IPS-15b (cell line): ENCODE results near the gene RNF26.
A peak's percentile ranks its signal among the peaks of the same experiment; 100 is the strongest.
"Not testable (repeated sequence)": the region's sequence is repeated elsewhere in the genome, so short reads cannot be mapped to it uniquely, and the experiment has no call there.

Experiments
- H3K27me3 ChIP-seq: one replicate; pipeline ENCODE4 v1.6.1; 2013; ENCODE audit warnings: low read length; ENCODE audit not compliant: control insufficient read depth, insufficient read depth
- H3K36me3 ChIP-seq: one replicate; pipeline ENCODE4 v1.6.1; 2013; ENCODE audit warnings: low read length; ENCODE audit not compliant: control insufficient read depth, insufficient read depth
- H3K4me1 ChIP-seq: one replicate; pipeline ENCODE4 v1.6.1; 2013; ENCODE audit warnings: mild to moderate bottlenecking, low read length; ENCODE audit not compliant: control insufficient read depth, insufficient read depth
- H3K4me3 ChIP-seq: one replicate; pipeline ENCODE4 v1.5.1; 2013; ENCODE audit warnings: low read depth, low read length
- H3K9ac ChIP-seq: one replicate; pipeline ENCODE4 v1.6.1; 2013; ENCODE audit warnings: low read depth, mild to moderate bottlenecking, low read length
- H3K9me3 ChIP-seq: one replicate; pipeline ENCODE4 v1.6.1; 2013; ENCODE audit warnings: mild to moderate bottlenecking, low read length; ENCODE audit not compliant: control insufficient read depth, insufficient read depth

RNF26 gene

DNA sequence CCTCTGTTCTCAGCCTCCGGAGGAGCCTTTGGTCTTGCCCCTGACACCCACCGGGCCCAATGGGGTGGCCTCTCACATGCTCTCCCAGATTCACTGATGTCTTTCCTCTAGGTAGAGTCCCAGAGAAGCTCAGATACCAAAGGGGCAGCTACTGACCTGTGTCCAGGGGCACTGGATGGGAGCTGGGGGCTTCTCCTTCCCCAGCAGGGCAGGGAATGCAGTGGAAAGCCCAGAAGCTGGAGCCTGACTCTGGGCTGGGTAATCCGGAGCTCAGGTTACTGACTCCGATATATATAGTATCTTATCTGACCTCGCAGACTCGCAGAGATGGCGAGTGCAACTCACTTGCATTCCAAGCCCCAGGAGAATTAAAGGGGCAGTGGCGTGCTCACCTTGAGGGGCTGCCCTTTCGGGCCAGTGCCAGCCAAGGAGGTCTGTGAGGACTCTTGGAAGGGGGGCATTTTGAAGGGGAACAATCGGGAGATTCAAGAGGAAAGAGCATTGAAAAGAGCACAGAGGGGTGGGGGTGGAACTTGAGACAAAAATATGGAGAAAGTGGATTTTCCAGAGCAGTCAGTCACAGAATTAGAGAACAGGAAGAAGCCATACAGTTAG, 44.6 kb downstream of the RNF26 start:
- Histone ChIP-seq H3K36me3 (no peaks in the 10 kb centered on the region), H3K4me1 (peaks cover 35% of the 10 kb centered on the region), H3K9me3 (no peaks in the 10 kb centered on the region), H3K4me3 (peak overlapping the region; percentile 28), H3K9ac (no peak overlapping the region), H3K27me3 (peaks cover 34% of the 10 kb centered on the region)

- H3K4me3 ChIP-seq: peak overlapping the region; percentile 82
- no peaks in the 10 kb centered on the region for H3K9me3 ChIP-seq
- no peak overlapping the region for H3K9ac ChIP-seq
- H3K4me1 ChIP-seq: peaks cover 30% of the 10 kb centered on the region
- H3K36me3 ChIP-seq: no peaks in the 10 kb centered on the region
- peaks cover 38% of the 10 kb centered on the region for H3K27me3 ChIP-seq
Measured at GRCh38 chr11:119380160-119380826, 46.0 kb downstream of the RNF26 start.

DNA sequence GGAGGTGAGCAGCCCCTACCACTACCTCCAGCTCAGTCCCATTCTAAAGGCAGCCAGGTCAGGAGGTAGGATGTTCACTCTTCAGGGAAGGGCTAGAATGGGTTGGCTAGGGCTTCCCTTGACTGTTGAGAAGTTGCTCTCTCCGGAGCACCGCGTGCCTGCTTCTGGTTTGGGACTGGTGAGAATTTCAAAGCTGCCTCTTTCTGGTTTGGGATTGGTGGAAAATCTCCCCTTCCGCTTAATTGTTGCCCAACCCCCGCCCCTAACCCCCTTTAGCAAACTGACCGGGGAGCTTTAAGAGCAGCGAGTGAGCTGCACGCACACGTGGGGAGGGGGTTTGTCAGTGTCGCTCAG, 46.5 kb downstream of the RNF26 start:
- H3K9me3 ChIP-seq: no peaks in the 10 kb centered on the region
- no peaks in the 10 kb centered on the region for H3K36me3 ChIP-seq
- H3K9ac ChIP-seq: no peak overlapping the region
- H3K27me3 ChIP-seq: peaks cover 38% of the 10 kb centered on the region
- peak overlapping the region; percentile 82 for H3K4me3 ChIP-seq
- peaks cover 25% of the 10 kb centered on the region for H3K4me1 ChIP-seq

DNA sequence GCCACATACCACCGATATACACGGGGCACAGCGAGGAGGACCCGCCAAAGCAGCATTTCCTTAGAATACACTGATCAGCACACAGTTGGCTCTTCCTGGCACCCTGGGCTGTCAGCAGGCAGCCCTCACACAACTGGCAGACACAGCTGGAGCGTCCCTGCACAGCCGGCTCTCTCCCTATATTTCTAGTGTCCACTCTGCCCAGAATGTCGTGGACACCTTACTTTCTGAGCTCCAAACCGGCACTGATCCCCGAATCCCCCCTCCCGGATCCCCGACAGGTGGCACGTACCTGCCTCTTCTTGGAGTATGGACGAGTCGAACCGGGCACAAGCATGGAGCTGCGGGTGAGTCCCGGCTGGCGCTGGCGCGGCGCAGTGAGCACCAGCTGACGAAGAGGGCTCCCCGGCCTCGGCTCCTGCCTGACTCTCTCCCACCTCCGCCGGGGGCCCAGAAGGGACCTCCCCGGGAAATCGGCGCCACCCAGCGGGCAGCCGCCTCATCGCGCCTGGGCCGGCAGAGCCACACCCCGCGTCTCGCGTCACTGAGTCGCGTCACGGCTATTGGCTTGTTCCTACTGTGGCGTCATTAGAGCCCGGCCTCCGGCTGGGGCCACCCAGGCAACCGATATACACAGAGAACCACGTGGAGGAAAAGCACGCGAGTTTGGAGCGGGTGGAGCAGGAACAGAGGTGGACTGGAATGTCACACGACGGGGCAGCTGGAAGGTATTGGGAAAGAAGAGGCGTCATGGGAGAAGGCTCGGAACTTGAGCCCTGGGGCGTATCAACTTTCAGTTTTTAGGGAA, 47.1 kb downstream of the RNF26 start, which contains the start of gene USP2:
TSS of gene USP2 (minus strand) at position 510 of the 808 bp plus-strand sequence. CDS start 8,210 bp downstream, outside the sequence.
- no peak within 1 kb of the TSS for H3K9ac ChIP-seq
- no peaks in the 10 kb centered on the region for H3K9me3 ChIP-seq
- H3K4me3 ChIP-seq: peak within 1 kb of the TSS; percentile 82
- H3K4me1 ChIP-seq: peaks cover 25% of the 10 kb centered on the region
- peaks cover 38% of the 10 kb centered on the region for H3K27me3 ChIP-seq
- no peaks in the 10 kb centered on the region for H3K36me3 ChIP-seq

DNA sequence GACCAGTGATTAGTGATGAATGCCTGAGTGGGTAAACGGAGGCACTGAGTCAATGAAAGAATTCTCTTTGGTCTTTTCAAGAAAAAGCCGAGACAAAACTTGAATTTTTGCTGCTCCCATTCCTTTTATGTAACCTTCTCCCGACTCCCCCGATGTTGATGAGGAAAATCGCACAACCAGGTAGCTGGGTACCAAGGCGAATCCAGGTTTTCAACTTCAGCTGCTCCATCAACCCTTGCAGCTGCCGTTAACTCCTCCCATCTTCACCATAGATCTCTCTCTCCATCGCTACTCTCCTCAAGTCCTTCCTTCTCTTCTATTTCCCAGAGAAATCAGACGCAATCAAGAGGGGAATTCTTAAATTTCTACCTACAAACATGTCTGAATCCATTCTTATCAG, 47.8 kb downstream of the RNF26 start:
- peak overlapping the region; percentile 82 for H3K4me3 ChIP-seq
- H3K4me1 ChIP-seq: peaks cover 25% of the 10 kb centered on the region
- no peaks in the 10 kb centered on the region for H3K9me3 ChIP-seq
- H3K9ac ChIP-seq: no peak overlapping the region
- peaks cover 38% of the 10 kb centered on the region for H3K27me3 ChIP-seq
- no peaks in the 10 kb centered on the region for H3K36me3 ChIP-seq

GRCh38 chr11:119382513-119382912, 48.2 kb downstream of the RNF26 start:
- H3K36me3 ChIP-seq, H3K9me3 ChIP-seq, H3K9ac ChIP-seq, H3K4me3 ChIP-seq: not testable (repeated sequence)
- Histone ChIP-seq H3K27me3 (peaks cover 38% of the 10 kb centered on the region), H3K4me1 (peaks cover 25% of the 10 kb centered on the region)

GRCh38 chr11:119384332-119384731, 50.0 kb downstream of the RNF26 start:
- peaks cover 7% of the 10 kb centered on the region for H3K4me1 ChIP-seq
- H3K9me3 ChIP-seq: no peaks in the 10 kb centered on the region

More at GRCh38 chr11:119384332-119384731, 50.0 kb downstream of the RNF26 start:
- Histone ChIP-seq H3K36me3 (no peaks in the 10 kb centered on the region), H3K4me3 (no peak overlapping the region), H3K9ac (no peak overlapping the region), H3K27me3 (peaks cover 36% of the 10 kb centered on the region)
